ENCODE data around the gene ENTPD7.

ENTPD7 gene

GRCh38 chr10:99665304-99665703 lies 6.0 kb downstream of the ENTPD7 start:
- Histone ChIP-seq H3K36me3 (ENCODE audit: insufficient read depth, low read length) (peaks cover 8% of the 10 kb centered on the region; the same call in 1 of the 2 replicates), H2AFZ (ENCODE audit: low read length, unreplicated experiment) (no peak overlapping the region), H3K4me1 (ENCODE audit: control insufficient read depth, insufficient read depth, low read length, unreplicated experiment) (peaks cover 42% of the 10 kb centered on the region), H3K79me2 (ENCODE audit: control insufficient read depth, insufficient read depth, low read length, unreplicated experiment) (peaks cover 26% of the 10 kb centered on the region), H3K27me3 (ENCODE audit: insufficient read depth, low read length) (no peaks in the 10 kb centered on the region), H3K27ac (ENCODE audit: low read depth, low read length) (no peak overlapping the region), H3K4me3 (ENCODE audit: low read depth, low read length) (no peak overlapping the region)

DNA sequence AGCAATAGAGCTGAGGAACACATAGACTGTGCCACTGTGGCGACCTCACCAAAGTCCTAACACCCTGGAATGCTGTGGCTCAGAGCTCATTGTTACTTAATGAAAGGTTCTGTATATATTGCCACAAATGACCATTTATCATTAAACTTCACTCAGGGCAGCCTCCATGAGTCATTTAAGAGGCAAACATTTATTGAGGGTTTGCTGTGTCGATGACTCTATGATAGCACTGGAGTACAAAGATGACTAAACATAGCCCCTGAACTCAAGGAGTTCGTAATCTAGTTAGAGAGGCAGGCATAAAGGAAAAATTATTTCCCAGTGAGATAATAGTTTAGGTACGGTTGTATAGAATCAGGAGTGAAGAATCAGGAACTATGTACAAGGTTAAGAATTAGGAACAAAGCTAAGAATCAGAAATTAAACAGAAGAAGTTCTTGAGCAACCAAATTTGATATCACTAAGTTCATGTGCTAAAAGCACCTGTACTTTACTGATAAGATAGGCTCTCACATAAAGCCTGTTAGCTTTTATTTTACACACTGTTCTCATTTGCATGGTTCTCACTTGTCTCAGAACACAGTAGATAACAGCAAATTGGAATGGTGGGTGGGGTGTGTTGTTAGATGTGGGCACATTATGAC lies 7.9 kb downstream of the ENTPD7 start:
- H3K36me3 ChIP-seq (ENCODE audit: insufficient read depth, low read length): peaks cover 8% of the 10 kb centered on the region
- no peak overlapping the region for H3K4me3 ChIP-seq (ENCODE audit: low read depth, low read length)
- H3K27ac ChIP-seq (ENCODE audit: low read depth, low read length): peak overlapping the region; percentile 52
- H3K27me3 ChIP-seq (ENCODE audit: insufficient read depth, low read length): no peaks in the 10 kb centered on the region
- peaks cover 17% of the 10 kb centered on the region for H3K79me2 ChIP-seq (ENCODE audit: control insufficient read depth, insufficient read depth, low read length, unreplicated experiment)
- peaks cover 30% of the 10 kb centered on the region for H3K4me1 ChIP-seq (ENCODE audit: control insufficient read depth, insufficient read depth, low read length, unreplicated experiment)
- H2AFZ ChIP-seq (ENCODE audit: low read length, unreplicated experiment): no peak overlapping the region

GRCh38 chr10:99671386-99671785 lies 12.1 kb downstream of the ENTPD7 start:
- no peaks in the 10 kb centered on the region for H3K79me2 ChIP-seq (ENCODE audit: control insufficient read depth, insufficient read depth, low read length, unreplicated experiment)
- peaks cover 16% of the 10 kb centered on the region for H3K4me1 ChIP-seq (ENCODE audit: control insufficient read depth, insufficient read depth, low read length, unreplicated experiment)

DNA sequence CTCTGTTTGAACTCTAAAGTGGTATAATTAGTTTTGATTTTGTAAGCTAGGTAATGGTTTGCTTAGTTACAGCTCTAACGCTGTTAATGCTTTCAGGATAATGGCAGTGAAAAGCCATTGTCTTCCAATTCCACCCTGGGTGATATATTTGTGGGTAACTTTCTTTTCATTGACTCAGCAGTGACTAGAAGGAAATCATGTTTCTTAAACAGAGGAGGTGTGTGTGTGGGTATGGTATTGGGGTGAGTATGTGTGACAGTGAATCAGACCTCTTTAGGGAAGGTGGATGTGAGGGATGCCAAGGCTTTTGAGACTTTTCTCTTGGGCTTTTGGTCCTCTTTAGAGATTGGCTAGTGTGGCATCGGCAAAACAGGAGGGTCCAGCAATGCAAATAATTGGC lies 13.6 kb downstream of the ENTPD7 start:
- H3K27me3 ChIP-seq (ENCODE audit: insufficient read depth, low read length): no peaks in the 10 kb centered on the region
- H3K79me2 ChIP-seq (ENCODE audit: control insufficient read depth, insufficient read depth, low read length, unreplicated experiment): no peaks in the 10 kb centered on the region
- H3K27ac ChIP-seq (ENCODE audit: low read depth, low read length): no peak overlapping the region
- H3K4me3 ChIP-seq (ENCODE audit: low read depth, low read length): no peak overlapping the region
- no peak overlapping the region for H2AFZ ChIP-seq (ENCODE audit: low read length, unreplicated experiment)
- peaks cover 17% of the 10 kb centered on the region for H3K36me3 ChIP-seq (ENCODE audit: insufficient read depth, low read length)
- H3K4me1 ChIP-seq (ENCODE audit: control insufficient read depth, insufficient read depth, low read length, unreplicated experiment): peaks cover 6% of the 10 kb centered on the region

More at GRCh38 chr10:99671386-99671785, 12.1 kb downstream of the ENTPD7 start:
- Histone ChIP-seq H3K4me3 (ENCODE audit: low read depth, low read length) (no peak overlapping the region), H3K27me3 (ENCODE audit: insufficient read depth, low read length) (no peaks in the 10 kb centered on the region), H3K36me3 (ENCODE audit: insufficient read depth, low read length) (peaks cover 14% of the 10 kb centered on the region), H3K27ac (ENCODE audit: low read depth, low read length) (no peak overlapping the region), H2AFZ (ENCODE audit: low read length, unreplicated experiment) (no peak overlapping the region)

GRCh38 chr10:99673492-99673891 lies 14.2 kb downstream of the ENTPD7 start:
- Histone ChIP-seq H3K79me2 (ENCODE audit: control insufficient read depth, insufficient read depth, low read length, unreplicated experiment) (no peaks in the 10 kb centered on the region), H3K27me3 (ENCODE audit: insufficient read depth, low read length) (no peaks in the 10 kb centered on the region), H2AFZ (ENCODE audit: low read length, unreplicated experiment) (no peak overlapping the region), H3K4me3 (ENCODE audit: low read depth, low read length) (no peak overlapping the region), H3K4me1 (ENCODE audit: control insufficient read depth, insufficient read depth, low read length, unreplicated experiment) (peaks cover 6% of the 10 kb centered on the region), H3K27ac (ENCODE audit: low read depth, low read length) (no peak overlapping the region), H3K36me3 (ENCODE audit: insufficient read depth, low read length) (peaks cover 17% of the 10 kb centered on the region)

DNA sequence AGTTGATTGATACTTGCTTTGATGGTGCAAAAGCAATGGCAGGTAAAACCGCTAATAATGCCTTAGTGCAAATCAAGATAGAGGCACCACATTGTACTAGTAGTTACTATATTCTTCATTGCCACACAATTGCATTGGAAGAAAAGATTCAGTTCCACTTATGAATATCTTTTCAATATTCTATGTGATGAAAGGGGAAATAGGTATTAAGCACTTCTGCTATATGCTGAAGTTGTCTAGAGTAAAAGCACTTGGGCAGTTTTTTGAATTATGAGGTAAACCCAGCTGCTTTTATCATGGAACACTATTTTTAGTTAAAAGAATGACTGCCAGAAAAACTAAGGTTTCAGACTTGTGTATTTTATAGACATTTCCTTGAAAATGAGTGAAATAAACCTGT lies 15.5 kb downstream of the ENTPD7 start:
- Histone ChIP-seq H2AFZ (ENCODE audit: low read length, unreplicated experiment) (no peak overlapping the region), H3K4me1 (ENCODE audit: control insufficient read depth, insufficient read depth, low read length, unreplicated experiment) (peaks cover 6% of the 10 kb centered on the region), H3K27ac (ENCODE audit: low read depth, low read length) (no peak overlapping the region), H3K27me3 (ENCODE audit: insufficient read depth, low read length) (no peaks in the 10 kb centered on the region), H3K36me3 (ENCODE audit: insufficient read depth, low read length) (peaks cover 18% of the 10 kb centered on the region), H3K79me2 (ENCODE audit: control insufficient read depth, insufficient read depth, low read length, unreplicated experiment) (no peaks in the 10 kb centered on the region), H3K4me3 (ENCODE audit: low read depth, low read length) (no peak overlapping the region)

DNA sequence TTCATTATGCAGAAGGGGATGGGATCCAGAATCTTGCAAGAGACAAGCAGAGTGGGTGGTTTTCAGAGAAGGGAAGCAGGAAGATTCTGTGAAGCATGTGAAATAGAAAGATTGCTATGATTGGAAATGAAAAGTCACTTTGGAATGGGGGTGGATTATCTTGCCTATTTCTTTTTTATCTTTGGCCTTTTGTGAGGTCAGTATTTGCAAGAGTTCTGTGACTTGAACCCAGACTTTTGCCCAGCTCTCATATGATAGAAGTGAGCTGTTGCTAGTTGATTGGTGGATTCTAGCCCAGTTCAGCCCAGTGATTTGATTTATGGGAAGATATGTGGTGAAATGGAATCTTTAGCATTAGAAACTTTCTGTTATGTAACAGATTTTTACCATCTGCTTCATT lies 17.1 kb downstream of the ENTPD7 start:
- peaks cover 9% of the 10 kb centered on the region for H3K4me1 ChIP-seq (ENCODE audit: control insufficient read depth, insufficient read depth, low read length, unreplicated experiment)
- peaks cover 23% of the 10 kb centered on the region for H3K36me3 ChIP-seq (ENCODE audit: insufficient read depth, low read length)
- no peaks in the 10 kb centered on the region for H3K79me2 ChIP-seq (ENCODE audit: control insufficient read depth, insufficient read depth, low read length, unreplicated experiment)
- no peak overlapping the region for H2AFZ ChIP-seq (ENCODE audit: low read length, unreplicated experiment)
- H3K4me3 ChIP-seq (ENCODE audit: low read depth, low read length): no peak overlapping the region
- no peaks in the 10 kb centered on the region for H3K27me3 ChIP-seq (ENCODE audit: insufficient read depth, low read length)
- H3K27ac ChIP-seq (ENCODE audit: low read depth, low read length): no peak overlapping the region

- no peaks in the 10 kb centered on the region for H3K27me3 ChIP-seq (ENCODE audit: insufficient read depth, low read length)
- H3K27ac ChIP-seq (ENCODE audit: low read depth, low read length): no peak overlapping the region
- H3K4me1 ChIP-seq (ENCODE audit: control insufficient read depth, insufficient read depth, low read length, unreplicated experiment): peaks cover 11% of the 10 kb centered on the region
- H3K4me3 ChIP-seq (ENCODE audit: low read depth, low read length): no peak overlapping the region
- no peaks in the 10 kb centered on the region for H3K79me2 ChIP-seq (ENCODE audit: control insufficient read depth, insufficient read depth, low read length, unreplicated experiment)
- H3K36me3 ChIP-seq (ENCODE audit: insufficient read depth, low read length): peaks cover 23% of the 10 kb centered on the region
- no peak overlapping the region for H2AFZ ChIP-seq (ENCODE audit: low read length, unreplicated experiment)
Measured at GRCh38 chr10:99676895-99677294, 17.6 kb downstream of the ENTPD7 start.

DNA sequence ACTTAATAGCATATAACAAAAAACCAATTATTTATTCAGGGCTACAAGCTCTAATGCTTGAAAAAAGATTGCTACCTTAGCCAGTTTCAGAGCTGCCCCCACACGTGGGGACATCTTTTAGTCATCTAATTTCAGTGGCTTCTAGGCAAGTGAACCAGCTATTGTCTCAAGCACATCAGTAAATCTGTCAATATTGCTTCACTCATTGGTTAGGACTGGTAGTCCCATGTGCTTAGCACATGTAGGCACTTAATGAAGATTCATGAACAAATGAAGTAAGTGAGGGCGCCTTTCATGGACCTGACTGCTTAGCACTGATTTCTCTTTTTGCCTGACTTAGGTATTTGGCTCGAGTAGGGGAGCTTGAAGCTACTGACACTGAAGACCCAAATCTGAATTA lies 19.6 kb downstream of the ENTPD7 start:
- no peak overlapping the region for H3K4me3 ChIP-seq (ENCODE audit: low read depth, low read length)
- no peaks in the 10 kb centered on the region for H3K79me2 ChIP-seq (ENCODE audit: control insufficient read depth, insufficient read depth, low read length, unreplicated experiment)

GRCh38 chr10:99681553-99681952 lies 22.2 kb downstream of the ENTPD7 start:
- Histone ChIP-seq H2AFZ (ENCODE audit: low read length, unreplicated experiment) (no peak overlapping the region), H3K4me3 (ENCODE audit: low read depth, low read length) (no peak overlapping the region), H3K79me2 (ENCODE audit: control insufficient read depth, insufficient read depth, low read length, unreplicated experiment) (no peaks in the 10 kb centered on the region), H3K27ac (ENCODE audit: low read depth, low read length) (peak overlapping the region; percentile 20; the same call in 1 of the 2 replicates), H3K36me3 (ENCODE audit: insufficient read depth, low read length) (peaks cover 16% of the 10 kb centered on the region), H3K4me1 (ENCODE audit: control insufficient read depth, insufficient read depth, low read length, unreplicated experiment) (peaks cover 13% of the 10 kb centered on the region), H3K27me3 (ENCODE audit: insufficient read depth, low read length) (no peaks in the 10 kb centered on the region)

More for the DNA sequence above, 19.6 kb downstream of the ENTPD7 start:
- Histone ChIP-seq H3K27me3 (ENCODE audit: insufficient read depth, low read length) (no peaks in the 10 kb centered on the region), H2AFZ (ENCODE audit: low read length, unreplicated experiment) (no peak overlapping the region), H3K4me1 (ENCODE audit: control insufficient read depth, insufficient read depth, low read length, unreplicated experiment) (peaks cover 13% of the 10 kb centered on the region), H3K36me3 (ENCODE audit: insufficient read depth, low read length) (peaks cover 20% of the 10 kb centered on the region), H3K27ac (ENCODE audit: low read depth, low read length) (no peak overlapping the region)

GRCh38 chr10:99682032-99682431 lies 22.7 kb downstream of the ENTPD7 start:
- no peak overlapping the region for H3K4me3 ChIP-seq (ENCODE audit: low read depth, low read length)
- H3K36me3 ChIP-seq (ENCODE audit: insufficient read depth, low read length): peaks cover 16% of the 10 kb centered on the region
- H3K27ac ChIP-seq (ENCODE audit: low read depth, low read length): peak overlapping the region; percentile 20; the same call in 1 of the 2 replicates
- H2AFZ ChIP-seq (ENCODE audit: low read length, unreplicated experiment): no peak overlapping the region
- H3K4me1 ChIP-seq (ENCODE audit: control insufficient read depth, insufficient read depth, low read length, unreplicated experiment): peaks cover 10% of the 10 kb centered on the region
- no peaks in the 10 kb centered on the region for H3K27me3 ChIP-seq (ENCODE audit: insufficient read depth, low read length)
- H3K79me2 ChIP-seq (ENCODE audit: control insufficient read depth, insufficient read depth, low read length, unreplicated experiment): no peaks in the 10 kb centered on the region

All from ACC112 (cell line).